Measurements from ENCODE around the gene NABP2. TPM values are rescaled to one million over a fixed set of nuclear protein-coding genes. Genes with fewer than 3 reads are reported as not detected.

NABP2 gene
- 10 to 100 TPM; 69.1 to 76.0 TPM for total RNA-seq

GRCh38 chr12:56224102-56224701 lies at the start of gene NABP2:
Gene NABP2, plus strand, starts transcription at chr12:56224342. Its CDS starts 515 bp downstream, at chr12:56224857.
- CTCF ChIA-PET = interaction anchor here (0.6 to 2.1 kb wide), 3 partner anchors 54 to 225 kb away, joined by 3 to 10 read pairs (median 3); partner anchors contain the start of genes TIMELESS and ZC3H10
- intact Hi-C loops (cut with DNase I, micrococcal nuclease) = loop anchor here (1.0 to 5.0 kb wide), 19 partner anchors 31 to 485 kb away; partner anchors contain the start of genes ANKRD52 (in 2 of the 2), BAZ2A (in 1 of the 2), COQ10A (in 1 of the 2) and DNAJC14 (in 1 of the 2)

GRCh38 chr12:56178347-56178746 lies 45.8 kb upstream of the NABP2 start:
- intact Hi-C loops (cut with DNase I, micrococcal nuclease) = no loop called here
- H3K36me3 Mint-ChIP-seq (ENCODE audit: low read depth) = peaks cover 64% of the 10 kb centered on the region
- no peak overlapping the region for H3K4me3 Mint-ChIP-seq
- ChIA-PET POLR2A (no interaction called here), CTCF (interaction anchor here (0.6 kb wide), 1 partner anchor 29 kb away, joined by 3 read pairs; no protein-coding TSS in a partner anchor)
- no peak overlapping the region for H3K27ac Mint-ChIP-seq
- H3K4me1 Mint-ChIP-seq = no peaks in the 10 kb centered on the region
- no peaks in the 10 kb centered on the region for H3K9me3 Mint-ChIP-seq (ENCODE audit: low read depth)
- DNase-seq (no peak), ATAC-seq (no peak)
- H3K27me3 Mint-ChIP-seq = no peaks in the 10 kb centered on the region

More at GRCh38 chr12:56224102-56224701, at the start of gene NABP2:
- POLR2A ChIA-PET = no interaction called here
- no peaks in the 10 kb centered on the region for H3K27me3 Mint-ChIP-seq
- peak within 1 kb of the TSS; percentile 98 for H3K4me3 Mint-ChIP-seq
- no peaks in the 10 kb centered on the region for H3K9me3 Mint-ChIP-seq (ENCODE audit: low read depth)
- H3K27ac Mint-ChIP-seq = peak within 1 kb of the TSS; percentile 88
- peaks cover 37% of the 10 kb centered on the region for H3K4me1 Mint-ChIP-seq
- peaks cover 8% of the 10 kb centered on the region for H3K36me3 Mint-ChIP-seq (ENCODE audit: low read depth)
- ATAC-seq = peak; percentile 83
- peak; percentile 98 for DNase-seq

GRCh38 chr12:56186957-56187356 lies 37.2 kb upstream of the NABP2 start:
- H3K9me3 Mint-ChIP-seq (ENCODE audit: low read depth) = no peaks in the 10 kb centered on the region
- ATAC-seq = no peak
- CTCF ChIA-PET = interaction anchor here (0.5 to 6.1 kb wide), 6 partner anchors 14 to 541 kb away, joined by 3 to 112 read pairs (median 4); partner anchors contain the start of genes ESYT1, RPL41, STAT2 and ZC3H10
- H3K36me3 Mint-ChIP-seq (ENCODE audit: low read depth) = peaks cover 39% of the 10 kb centered on the region
- no peaks in the 10 kb centered on the region for H3K27me3 Mint-ChIP-seq
- intact Hi-C loops (cut with DNase I, micrococcal nuclease) = loop anchor here in 1 of 2 experiments (1.0 to 10.0 kb wide), 3 partner anchors 27 to 142 kb away; partner anchors contain the start of genes MYL6B and RPS26
- peaks cover 33% of the 10 kb centered on the region for H3K4me1 Mint-ChIP-seq
- POLR2A ChIA-PET = no interaction called here
- no peak overlapping the region for H3K4me3 Mint-ChIP-seq
- DNase-seq = no peak
- peak overlapping the region; percentile 85 for H3K27ac Mint-ChIP-seq

- Mint-ChIP-seq H3K36me3 (ENCODE audit: low read depth) (peaks cover 36% of the 10 kb centered on the region), H3K9me3 (ENCODE audit: low read depth) (no peaks in the 10 kb centered on the region), H3K4me1 (peaks cover 35% of the 10 kb centered on the region), H3K27ac (peak overlapping the region; percentile 85), H3K27me3 (no peaks in the 10 kb centered on the region), H3K4me3 (peak overlapping the region; percentile 82)
- DNase-seq (no peak), ATAC-seq (no peak)
- intact Hi-C loops (cut with DNase I, micrococcal nuclease) = loop anchor here in 1 of 2 experiments (2.0 to 10.0 kb wide), 3 partner anchors 36 to 143 kb away; partner anchors contain the start of genes MYL6B and RPS26
- ChIA-PET POLR2A (interaction anchor here (0.7 to 2.5 kb wide), 4 partner anchors 25 to 84 kb away, joined by 3 to 27 read pairs (median 7); partner anchors contain the start of genes PA2G4, RNF41 and ZC3H10), CTCF (interaction anchor here (0.7 to 6.1 kb wide), 19 partner anchors 8 to 1825 kb away, joined by 3 to 112 read pairs (median 3); partner anchors contain the start of genes CNPY2, ESYT1, MYL6 and RNF41)
Observed at GRCh38 chr12:56188131-56188777, 35.9 kb upstream of the NABP2 start.

- peak overlapping the region; percentile 85 for H3K27ac Mint-ChIP-seq
- H3K27me3 Mint-ChIP-seq = no peaks in the 10 kb centered on the region
- intact Hi-C loops (cut with DNase I, micrococcal nuclease) = loop anchor here (1.0 to 10.0 kb wide), 11 partner anchors 30 to 276 kb away; partner anchors contain the start of genes MYL6B (in 2 of the 2), CS (in 1 of the 2), MYL6 (in 1 of the 2) and PA2G4 (in 1 of the 2)
- peaks cover 35% of the 10 kb centered on the region for H3K36me3 Mint-ChIP-seq (ENCODE audit: low read depth)
- H3K4me3 Mint-ChIP-seq = peak overlapping the region; percentile 82
- ATAC-seq (peak; percentile 1), DNase-seq (no peak)
- no peaks in the 10 kb centered on the region for H3K9me3 Mint-ChIP-seq (ENCODE audit: low read depth)
- CTCF ChIA-PET = interaction anchor here (0.9 to 6.1 kb wide), 18 partner anchors 8 to 450 kb away, joined by 3 to 112 read pairs (median 8); partner anchors contain the start of genes CNPY2, ESYT1, MYL6 and MYL6B
- H3K4me1 Mint-ChIP-seq = peaks cover 38% of the 10 kb centered on the region
- POLR2A ChIA-PET = interaction anchor here (1.0 to 2.5 kb wide), 6 partner anchors 26 to 84 kb away, joined by 3 to 27 read pairs (median 10); partner anchors contain the start of genes ESYT1, PA2G4, RNF41 and ZC3H10
Observed at GRCh38 chr12:56188778-56189098, 35.4 kb upstream of the NABP2 start.

- Mint-ChIP-seq H3K4me1 (peaks cover 38% of the 10 kb centered on the region), H3K36me3 (ENCODE audit: low read depth) (peaks cover 32% of the 10 kb centered on the region), H3K9me3 (ENCODE audit: low read depth) (no peaks in the 10 kb centered on the region), H3K4me3 (peak within 1 kb of the TSS; percentile 82), H3K27ac (peak within 1 kb of the TSS; percentile 96), H3K27me3 (no peaks in the 10 kb centered on the region)
- intact Hi-C loops (cut with DNase I, micrococcal nuclease) = loop anchor here (1.0 to 10.0 kb wide), 11 partner anchors 31 to 275 kb away; partner anchors contain the start of genes MYL6B (in 2 of the 2), CS (in 1 of the 2), MYL6 (in 1 of the 2) and PA2G4 (in 1 of the 2)
- DNase-seq (peak; percentile 94), ATAC-seq (peak; percentile 82)
- POLR2A ChIA-PET = interaction anchor here (0.6 to 2.5 kb wide), 9 partner anchors 18 to 92 kb away, joined by 3 to 27 read pairs (median 6); partner anchors contain the start of genes ESYT1, PA2G4, RNF41 and ZC3H10
- CTCF ChIA-PET = interaction anchor here (0.6 to 6.1 kb wide), 44 partner anchors 9 to 451 kb away, joined by 3 to 112 read pairs (median 4); partner anchors contain the start of genes ANKRD52, CNPY2, COQ10A and ESYT1
Observed at GRCh38 chr12:56189099-56189917, 34.8 kb upstream of the NABP2 start, which contains the start of gene SMARCC2. Gene SMARCC2, minus strand, starts transcription at chr12:56189483. Its CDS starts 22 bp downstream, at chr12:56189461.

GRCh38 chr12:56189918-56190694 lies 34.0 kb upstream of the NABP2 start:
- Mint-ChIP-seq H3K9me3 (ENCODE audit: low read depth) (no peaks in the 10 kb centered on the region), H3K36me3 (ENCODE audit: low read depth) (peaks cover 25% of the 10 kb centered on the region), H3K27me3 (no peaks in the 10 kb centered on the region), H3K4me1 (peaks cover 38% of the 10 kb centered on the region), H3K27ac (peak overlapping the region; percentile 96), H3K4me3 (peak overlapping the region; percentile 82)
- CTCF ChIA-PET = interaction anchor here (0.6 to 6.1 kb wide), 38 partner anchors 10 to 452 kb away, joined by 3 to 112 read pairs (median 4); partner anchors contain the start of genes ANKRD52, CNPY2, COQ10A and ESYT1
- peak; percentile 89 for DNase-seq
- POLR2A ChIA-PET = interaction anchor here (0.6 to 2.5 kb wide), 9 partner anchors 17 to 91 kb away, joined by 3 to 27 read pairs (median 4); partner anchors contain the start of genes ESYT1, PA2G4, RNF41 and ZC3H10
- intact Hi-C loops (cut with DNase I, micrococcal nuclease) = loop anchor here (1.0 to 10.0 kb wide), 14 partner anchors 32 to 452 kb away; partner anchors contain the start of genes MYL6B (in 2 of the 2), CS (in 1 of the 2), MYL6 (in 1 of the 2) and PA2G4 (in 1 of the 2)
- peak; percentile 48 for ATAC-seq

GRCh38 chr12:56190695-56191155 lies 33.4 kb upstream of the NABP2 start:
- POLR2A ChIA-PET = interaction anchor here (0.7 kb wide), 1 partner anchor 39 kb away, joined by 3 read pairs; no protein-coding TSS in a partner anchor
- intact Hi-C loops (cut with DNase I, micrococcal nuclease) = loop anchor here (1.0 to 5.0 kb wide), 4 partner anchors 71 to 452 kb away; partner anchors contain the start of gene STAT2 (in 1 of the 2)

GRCh38 chr12:56192582-56192981 lies 31.6 kb upstream of the NABP2 start:
- H3K27me3 Mint-ChIP-seq = no peaks in the 10 kb centered on the region
- no peak overlapping the region for H3K27ac Mint-ChIP-seq
- no peaks in the 10 kb centered on the region for H3K9me3 Mint-ChIP-seq (ENCODE audit: low read depth)
- DNase-seq (no peak), ATAC-seq (no peak)
- peaks cover 23% of the 10 kb centered on the region for H3K4me1 Mint-ChIP-seq
- intact Hi-C loops (cut with DNase I, micrococcal nuclease) = loop anchor here (2.0 to 5.0 kb wide), 4 partner anchors 66 to 380 kb away; partner anchors contain the start of genes ANKRD52 (in 1 of the 2) and COQ10A (in 1 of the 2)
- CTCF ChIA-PET = interaction anchor here (0.5 to 6.1 kb wide), 13 partner anchors 16 to 436 kb away, joined by 3 to 112 read pairs (median 5); partner anchors contain the start of genes COQ10A, ESYT1, RNF41 and ZC3H10
- POLR2A ChIA-PET = interaction anchor here (0.7 kb wide), 1 partner anchor 17 kb away, joined by 3 read pairs; no protein-coding TSS in a partner anchor
- peaks cover 9% of the 10 kb centered on the region for H3K36me3 Mint-ChIP-seq (ENCODE audit: low read depth)
- H3K4me3 Mint-ChIP-seq = no peak overlapping the region

More at GRCh38 chr12:56190695-56191155, 33.4 kb upstream of the NABP2 start:
- Mint-ChIP-seq H3K27me3 (no peaks in the 10 kb centered on the region), H3K9me3 (ENCODE audit: low read depth) (no peaks in the 10 kb centered on the region), H3K36me3 (ENCODE audit: low read depth) (peaks cover 24% of the 10 kb centered on the region), H3K27ac (peak overlapping the region; percentile 96), H3K4me3 (peak overlapping the region; percentile 82), H3K4me1 (peaks cover 37% of the 10 kb centered on the region)
- DNase-seq (no peak), ATAC-seq (no peak)
- CTCF ChIA-PET = interaction anchor here (0.6 to 6.1 kb wide), 14 partner anchors 10 to 270 kb away, joined by 3 to 112 read pairs (median 4); partner anchors contain the start of genes CS, ESYT1, RNF41 and STAT2
